H9 (cell line): ENCODE results near the gene IL20. TPM values are rescaled to one million over a fixed set of nuclear protein-coding genes. Genes with fewer than 3 reads are reported as not detected.

Experiments
- DNase-seq: peaks from one replicate; pipeline ENCODE4 v3.0.0-alpha.2; 2017
- H2AFZ ChIP-seq: one replicate; pipeline ENCODE4 v1.6.1; 2013; ENCODE audit warnings: mild to moderate bottlenecking, low read length, control low read depth, moderate library complexity
- H2AK5ac ChIP-seq: 2 replicates; pipeline ENCODE4 v1.6.1; 2013; ENCODE audit warnings: low read length, control low read depth, mixed read lengths; ENCODE audit not compliant: insufficient read length
- H2BK120ac ChIP-seq: one replicate; pipeline ENCODE4 v1.6.1; 2013; ENCODE audit warnings: low read depth, mild to moderate bottlenecking, low read length, control low read depth, inconsistent platforms; ENCODE audit not compliant: poor library complexity, severe bottlenecking
- H2BK12ac ChIP-seq: 2 replicates; pipeline ENCODE4 v1.6.1; 2013; ENCODE audit warnings: low read length, control low read depth, mixed read lengths, low read depth; ENCODE audit not compliant: insufficient read length
- H2BK15ac ChIP-seq: 2 replicates; pipeline ENCODE4 v1.6.1; 2013; ENCODE audit warnings: low read depth, low read length, control low read depth
- H2BK20ac ChIP-seq: one replicate; pipeline ENCODE4 v1.6.1; 2013; ENCODE audit warnings: low read depth, mild to moderate bottlenecking, low read length, control low read depth, inconsistent platforms; ENCODE audit not compliant: poor library complexity, severe bottlenecking
- H2BK5ac ChIP-seq: 2 replicates; pipeline ENCODE4 v1.6.1; 2013; ENCODE audit warnings: low read length, control low read depth, mixed read lengths; ENCODE audit not compliant: insufficient read length
- H3K14ac ChIP-seq: 2 replicates; pipeline ENCODE4 v1.6.1; 2013; ENCODE audit warnings: low read length, control low read depth; ENCODE audit not compliant: insufficient read depth
- H3K18ac ChIP-seq: 2 replicates; pipeline ENCODE4 v1.6.1; 2013; ENCODE audit warnings: low read depth, mild to moderate bottlenecking, mixed read lengths, low read length, control low read depth; ENCODE audit not compliant: insufficient read length
- H3K23ac ChIP-seq: 2 replicates; pipeline ENCODE4 v1.6.1; 2013; ENCODE audit warnings: low read length, control low read depth, mixed read lengths, low read depth; ENCODE audit not compliant: insufficient read length
- H3K23me2 ChIP-seq: 2 replicates; pipeline ENCODE4 v1.6.1; 2013; ENCODE audit warnings: low read depth, mild to moderate bottlenecking, mixed read lengths, low read length, control low read depth; ENCODE audit not compliant: insufficient read length, poor library complexity, severe bottlenecking
- H3K27ac ChIP-seq: 2 replicates; pipeline ENCODE4 v1.5.1; 2013; ENCODE audit warnings: low read length, control low read depth, mixed read lengths, low read depth; ENCODE audit not compliant: insufficient read length
- H3K27me3 ChIP-seq: 2 replicates; pipeline ENCODE4 v1.6.1; 2013; ENCODE audit warnings: low read length, control low read depth, inconsistent platforms; ENCODE audit not compliant: insufficient read depth
- H3K4ac ChIP-seq: 2 replicates; pipeline ENCODE4 v1.6.1; 2013; ENCODE audit warnings: low read depth, mild to moderate bottlenecking, control low read depth, inconsistent platforms, low read length, moderate library complexity
- H3K4me1 ChIP-seq: 2 replicates; pipeline ENCODE4 v1.6.1; 2013; ENCODE audit warnings: low read length, control low read depth, inconsistent platforms; ENCODE audit not compliant: insufficient read depth
- H3K4me2 ChIP-seq: 2 replicates; pipeline ENCODE4 v1.6.1; 2013; ENCODE audit warnings: low read length, control low read depth, mixed read lengths; ENCODE audit not compliant: insufficient read length, insufficient read depth
- H3K56ac ChIP-seq: 2 replicates; pipeline ENCODE4 v1.6.1; 2013; ENCODE audit warnings: low read depth, mild to moderate bottlenecking, mixed read lengths, low read length, control low read depth; ENCODE audit not compliant: insufficient read length
- H3K79me1 ChIP-seq: 2 replicates; pipeline ENCODE4 v1.6.1; 2013; ENCODE audit warnings: low read depth, mild to moderate bottlenecking, moderate library complexity, low read length, control low read depth, inconsistent platforms; ENCODE audit not compliant: insufficient read depth, poor library complexity, severe bottlenecking
- H3K79me2 ChIP-seq: 2 replicates; pipeline ENCODE4 v1.6.1; 2013; ENCODE audit warnings: low read length, control low read depth, inconsistent platforms; ENCODE audit not compliant: insufficient read depth
- H3K9ac ChIP-seq: 2 replicates; pipeline ENCODE4 v1.6.1; 2013; ENCODE audit warnings: low read length, control low read depth, mixed read lengths; ENCODE audit not compliant: insufficient read length; ENCODE audit errors: extremely low read depth
- H3K9me3 ChIP-seq: one replicate; pipeline ENCODE4 v1.6.1; 2013; ENCODE audit warnings: low read depth, low read length, inconsistent platforms; ENCODE audit not compliant: control insufficient read depth
- H3T11ph ChIP-seq: one replicate; pipeline ENCODE4 v1.6.1; 2013; ENCODE audit warnings: mild to moderate bottlenecking, low read length, control low read depth, inconsistent platforms
- H4K20me1 ChIP-seq: one replicate; pipeline ENCODE4 v1.6.1; 2013; ENCODE audit not compliant: control insufficient read depth, insufficient read length, insufficient read depth
- H4K5ac ChIP-seq: 2 replicates; pipeline ENCODE4 v1.6.1; 2013; ENCODE audit warnings: low read depth, mild to moderate bottlenecking, mixed read lengths, low read length, control low read depth; ENCODE audit not compliant: insufficient read length
- H4K8ac ChIP-seq: replicated peaks from 2 replicates; pipeline ENCODE4 v1.6.1; 2013; ENCODE audit warnings: low read length, control low read depth, mixed read lengths, low read depth; ENCODE audit not compliant: insufficient read length
- H4K91ac ChIP-seq: 2 replicates; pipeline ENCODE4 v1.6.1; 2013; ENCODE audit warnings: low read depth, mild to moderate bottlenecking, moderate library complexity, mixed read lengths, low read length, control low read depth; ENCODE audit not compliant: insufficient read length
- H3K27ac Mint-ChIP-seq, 3 experiments: 2 replicates in 2 of 3; 3 replicates in 1 of 3; pipeline ENCODE4 v1.8.0; 2020 to 2021; ENCODE audit warnings: mixed read lengths in 3 of 3, mild to moderate bottlenecking in 1 of 3, moderate library complexity in 1 of 3
- H3K27me3 Mint-ChIP-seq: 2 replicates; pipeline ENCODE4 v1.8.0; 2021; ENCODE audit warnings: low read depth, mild to moderate bottlenecking, moderate library complexity, mixed read lengths
- H3K36me3 Mint-ChIP-seq, 3 experiments: 2 replicates in 2 of 3; 3 replicates in 1 of 3; pipeline ENCODE4 v1.8.0; 2020 to 2021; ENCODE audit warnings: low read depth in 3 of 3, mixed read lengths in 3 of 3; ENCODE audit not compliant: insufficient read depth in 1 of 3
- H3K4me1 Mint-ChIP-seq, 2 experiments: 2 replicates each; pipeline ENCODE4 v1.8.0; 2020; ENCODE audit warnings: mixed read lengths in 2 of 2
- H3K4me3 Mint-ChIP-seq, 2 experiments: 2 replicates in 1 of 2; 3 replicates in 1 of 2; pipeline ENCODE4 v1.8.0; 2020 to 2021; ENCODE audit warnings: mild to moderate bottlenecking in 2 of 2, mixed read lengths in 2 of 2, moderate library complexity in 1 of 2
- H3K9me3 Mint-ChIP-seq, 2 experiments: 2 replicates in 1 of 2; 3 replicates in 1 of 2; pipeline ENCODE4 v1.8.0; 2020; ENCODE audit warnings: mild to moderate bottlenecking in 2 of 2, mixed read lengths in 2 of 2, moderate library complexity in 1 of 2
- CTCF ChIP-seq: fragments of 200-600 bp; sonication (generic); conservative IDR thresholded peaks from 3 replicates; pipeline ENCODE4 v1.8.0; 2021; ENCODE audit warnings: antibody characterized with exemption, mild to moderate bottlenecking
- WGBS: extraction: QIAGEN DNeasy Blood & Tissue Kit; methylation state at CpG from one replicate; pipeline ENCODE4 v1.1.7; 2013; ENCODE audit warnings: missing lambda C conversion rate, low lambda C conversion rate, mixed read lengths; ENCODE audit not compliant: insufficient read length; ENCODE audit errors: extremely low coverage; 5-methylcytosine and 5-hydroxymethylcytosine counted together
- total RNA-seq: library from RNA; stranded (reverse); gene quantifications from 2 replicates; pipeline ENCODE4 v1.2.1, GENCODE V29; 2021

Gene IL20
- total RNA-seq, 1 experiment from 2014 or later: not detected

GRCh38 chr1:206866062-206866461 lies 639 bp downstream of the IL20 start:
- TF ChIP-seq CTCF: no peak
- H3K4me1 ChIP-seq: no peaks in the 10 kb centered on the region
- H4K20me1 ChIP-seq: no peaks in the 10 kb centered on the region
- no peak overlapping the region for H3K23ac ChIP-seq
- no peak overlapping the region for H2BK15ac ChIP-seq
- H3K79me1 ChIP-seq: no peaks in the 10 kb centered on the region
- Mint-ChIP-seq H3K4me3 (no peak overlapping the region), H3K27ac (no peak overlapping the region), H3K36me3 (no peaks in the 10 kb centered on the region), H3K9me3 (no peaks in the 10 kb centered on the region), H3K27me3 (peaks cover 41% of the 10 kb centered on the region), H3K4me1 (no peaks in the 10 kb centered on the region; a peak in 1 of 4 replicates)
- H3K79me2 ChIP-seq: 0 out of 2 replicates have a peak, but pooled peaks cover 1% of the 10 kb centered on the region
- no peak overlapping the region for H3K14ac ChIP-seq
- H3K18ac ChIP-seq: no peak overlapping the region
- no peaks in the 10 kb centered on the region for H3K27me3 ChIP-seq
- no peak overlapping the region for H3K4ac ChIP-seq
- no CpG with 5 or more reads among the region's 2 CpGs for WGBS
- H3K56ac ChIP-seq: no peak overlapping the region
- no peak overlapping the region for H2BK20ac ChIP-seq
- H4K91ac ChIP-seq: no peak overlapping the region
- H2BK5ac ChIP-seq: no peak overlapping the region
- H4K5ac ChIP-seq: no peak overlapping the region
- no peak overlapping the region for H2BK120ac ChIP-seq
- no peaks in the 10 kb centered on the region for H3K9me3 ChIP-seq
- no peak overlapping the region for H4K8ac ChIP-seq
- no peak overlapping the region for H3K9ac ChIP-seq
- no peak overlapping the region for H2AK5ac ChIP-seq
- H3K27ac ChIP-seq: no peak overlapping the region
- no peak for DNase-seq
- no peaks in the 10 kb centered on the region for H3K23me2 ChIP-seq
- H2AFZ ChIP-seq: no peak overlapping the region
- H3K4me2 ChIP-seq: no peak overlapping the region
- no peak overlapping the region for H3T11ph ChIP-seq
- no peak overlapping the region for H2BK12ac ChIP-seq
